ENCODE results near the gene GREM2.

The GREM2 gene

DNA sequence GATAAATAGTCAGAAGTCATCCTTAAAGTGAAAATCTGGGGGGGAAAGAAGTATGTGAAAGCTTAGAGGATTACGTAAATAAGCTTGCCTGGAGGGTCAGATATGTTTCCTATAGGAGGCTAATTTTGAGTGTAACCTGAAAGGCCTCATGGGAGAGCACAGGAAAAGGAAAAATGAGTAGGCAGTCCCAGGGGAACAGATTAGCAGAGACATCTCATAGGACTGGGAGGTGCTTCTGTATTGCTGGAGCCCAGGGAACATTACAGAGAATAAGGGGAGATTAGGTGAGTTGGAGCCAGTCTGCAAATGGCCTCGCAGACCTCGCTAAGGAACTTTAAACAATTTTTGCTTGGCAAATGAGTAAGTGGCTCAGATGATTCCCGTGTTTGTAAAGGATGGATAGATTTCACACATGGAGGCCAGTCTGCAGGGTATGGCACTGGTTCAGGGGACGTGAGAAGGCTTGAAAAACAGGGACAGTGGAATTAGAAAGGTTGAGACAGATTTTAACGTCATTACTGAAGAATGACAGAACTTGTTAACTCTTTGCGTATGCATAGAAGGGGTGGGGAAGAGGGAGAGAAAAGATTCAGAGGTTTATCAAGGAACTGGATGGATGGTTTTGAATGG is 149.1 kb downstream of the GREM2 start:
- DNase-seq: no peak

DNA sequence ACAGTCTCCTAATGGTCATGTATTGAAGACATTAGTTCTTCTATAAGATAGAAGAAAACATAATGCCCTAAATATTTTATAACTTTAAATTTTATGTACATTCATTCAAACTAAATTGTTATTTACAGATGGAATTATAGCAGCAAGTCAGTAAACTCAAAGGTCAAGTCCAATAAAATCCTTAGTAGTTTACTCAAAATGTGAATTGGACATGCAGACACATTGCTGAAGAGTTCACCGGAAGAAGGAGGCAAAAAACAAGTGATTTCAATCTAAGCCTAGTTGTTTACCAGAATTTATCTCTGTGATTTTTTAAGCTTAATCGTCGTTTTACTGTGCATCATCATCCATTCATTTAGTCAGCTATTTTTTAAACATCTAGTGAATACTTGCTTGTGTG is 149.7 kb downstream of the GREM2 start:
- DNase-seq: no peak

DNA sequence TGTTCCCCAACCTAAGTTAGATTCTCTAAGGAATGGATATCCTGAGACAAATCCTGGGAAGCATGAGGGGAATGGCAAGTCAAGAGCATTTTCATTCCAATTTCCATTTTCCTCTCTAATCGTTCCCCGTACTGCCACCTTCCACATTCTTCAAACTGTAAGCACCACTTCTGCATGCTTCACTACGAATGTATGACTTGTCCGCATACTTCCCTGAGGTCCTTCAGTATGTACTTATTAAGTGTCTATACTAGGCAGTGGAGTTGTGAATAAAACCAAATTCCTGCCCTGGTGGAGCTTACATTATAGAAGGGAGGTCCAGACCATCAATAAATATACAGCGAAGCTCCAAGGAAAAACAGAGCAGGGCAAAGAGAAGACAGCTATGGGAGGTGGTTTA is 154.8 kb downstream of the GREM2 start:
- no peak for DNase-seq

DNA sequence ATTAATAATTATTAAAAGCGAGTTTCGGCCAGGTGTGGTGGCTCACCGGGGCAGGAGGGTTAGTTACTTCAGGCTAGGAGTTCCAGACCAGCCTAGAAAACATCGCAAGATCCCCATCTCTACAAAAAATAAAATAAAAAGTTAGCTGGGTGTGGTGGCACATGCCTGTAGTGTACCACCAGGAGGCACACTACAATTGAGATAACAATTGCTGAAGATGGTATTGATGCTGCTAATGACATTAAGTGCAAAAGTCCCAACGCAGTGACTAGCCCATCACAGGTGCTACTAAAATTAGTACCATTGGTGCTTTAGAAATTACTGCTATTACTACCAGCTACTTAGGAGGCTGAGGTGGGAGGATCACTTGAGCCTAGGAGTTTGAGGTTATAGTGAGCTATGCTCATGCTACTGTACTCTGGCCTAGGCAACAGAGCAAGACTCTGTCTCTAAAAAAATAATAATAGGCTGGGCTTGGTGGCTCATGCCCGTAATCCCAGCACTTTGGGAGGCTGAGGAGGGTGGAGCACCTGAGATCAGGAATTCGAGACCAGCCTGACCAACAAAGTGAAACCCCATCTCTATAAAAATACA is 156.6 kb downstream of the GREM2 start:
- no peak for DNase-seq

DNA sequence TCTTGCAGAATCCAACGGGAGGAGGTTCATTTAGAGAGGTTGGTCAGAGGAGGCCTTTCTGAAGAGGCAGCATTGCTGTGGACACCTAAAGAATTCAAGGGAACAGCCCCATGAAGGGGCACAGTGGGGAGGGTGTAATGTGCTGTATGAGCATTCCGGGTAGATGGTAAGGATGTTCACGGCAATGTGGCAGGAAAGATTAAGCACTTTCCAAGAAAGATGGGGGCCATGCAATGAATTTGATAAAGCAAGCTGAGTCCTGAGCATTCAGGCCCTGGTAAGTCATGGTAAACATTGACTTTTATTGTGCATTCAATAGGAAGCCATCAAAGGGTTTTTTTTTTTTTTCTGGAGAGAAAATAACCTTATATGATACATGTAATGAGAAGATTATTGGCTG is 166.6 kb downstream of the GREM2 start:
- no peak for DNase-seq

DNA sequence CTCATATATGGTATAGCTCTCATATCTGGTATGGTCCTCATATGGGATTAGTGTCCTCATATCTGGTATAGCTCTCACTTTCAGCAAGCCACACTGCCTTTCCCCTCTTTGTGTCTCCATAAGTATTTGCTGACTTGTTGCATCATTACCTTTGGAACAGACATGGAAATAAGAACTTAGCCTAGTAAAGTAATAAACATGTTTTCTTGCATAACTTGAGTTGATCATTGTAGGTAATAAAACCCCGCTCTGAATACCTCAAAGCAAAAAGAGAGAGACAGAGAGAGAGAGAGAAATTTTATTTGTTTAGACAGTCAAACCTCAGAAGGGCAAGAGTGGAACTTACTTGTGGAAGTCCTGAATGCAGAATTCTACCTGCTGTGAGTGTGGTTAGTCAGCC is 170.3 kb downstream of the GREM2 start:
- no peak for DNase-seq
